Ishikawa (cell line): ENCODE measurements around the gene MRPL45.

ENCODE experiments used
- CEBPB ChIP-seq: IDR thresholded peaks from 2 replicates; pipeline ENCODE4 v1.6.1; 2012
- EGR1 ChIP-seq: IDR thresholded peaks from 2 replicates; pipeline ENCODE4 v1.6.1; 2012
- EP300 ChIP-seq: IDR thresholded peaks from 2 replicates; pipeline ENCODE4 v1.6.1; 2012; ENCODE audit warnings: borderline replicate concordance
- FOXM1 ChIP-seq: IDR thresholded peaks from 2 replicates; pipeline ENCODE4 v1.6.1; 2012; ENCODE audit warnings: low read depth, borderline replicate concordance
- RAD21 ChIP-seq: IDR thresholded peaks from 2 replicates; pipeline ENCODE4 v1.6.1; 2012; ENCODE audit warnings: low read depth
- TAF1 ChIP-seq: IDR thresholded peaks from 2 replicates; pipeline ENCODE4 v1.6.1; 2012; ENCODE audit warnings: low read depth, mild to moderate bottlenecking
- TCF12 ChIP-seq: IDR thresholded peaks from 2 replicates; pipeline ENCODE4 v1.6.1; 2012; ENCODE audit warnings: low read depth
- TEAD4 ChIP-seq: IDR thresholded peaks from 2 replicates; pipeline ENCODE4 v1.6.1; 2012
- YY1 ChIP-seq: IDR thresholded peaks from 2 replicates; pipeline ENCODE4 v1.6.1; 2012; ENCODE audit warnings: low read depth
- ZBTB7A ChIP-seq: IDR thresholded peaks from 2 replicates; pipeline ENCODE4 v1.6.1; 2012; ENCODE audit warnings: low read depth
- TF ChIP-seq, protein P1 (sequence below): IDR thresholded peaks from 2 replicates; pipeline ENCODE4 v1.6.1; 2012; ENCODE audit warnings: low read depth, mild to moderate bottlenecking
- TF ChIP-seq, protein P2 (sequence below): IDR thresholded peaks from 2 replicates; pipeline ENCODE4 v1.6.1; 2012

DNA sequence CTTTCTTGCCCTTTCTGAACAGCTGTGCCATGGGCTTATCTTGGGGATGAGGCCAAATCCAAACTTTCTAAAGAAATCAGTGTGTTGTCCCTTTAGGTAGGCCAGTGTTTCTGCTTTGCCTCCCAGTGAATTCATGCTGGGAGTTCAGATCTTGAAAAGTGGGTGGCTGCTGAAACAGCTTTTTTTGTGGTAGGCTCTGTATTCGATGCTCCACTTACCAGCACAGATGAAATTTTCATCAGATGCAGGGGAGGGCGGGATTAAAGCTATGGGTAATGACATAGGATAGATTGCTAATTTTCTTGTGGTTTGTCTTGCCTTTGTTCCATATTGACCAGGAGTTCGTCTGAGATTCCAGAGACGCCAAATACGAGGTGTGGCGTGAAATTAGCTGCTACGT lies 57.5 kb downstream of the MRPL45 start:
- TF ChIP-seq, protein P1, sequence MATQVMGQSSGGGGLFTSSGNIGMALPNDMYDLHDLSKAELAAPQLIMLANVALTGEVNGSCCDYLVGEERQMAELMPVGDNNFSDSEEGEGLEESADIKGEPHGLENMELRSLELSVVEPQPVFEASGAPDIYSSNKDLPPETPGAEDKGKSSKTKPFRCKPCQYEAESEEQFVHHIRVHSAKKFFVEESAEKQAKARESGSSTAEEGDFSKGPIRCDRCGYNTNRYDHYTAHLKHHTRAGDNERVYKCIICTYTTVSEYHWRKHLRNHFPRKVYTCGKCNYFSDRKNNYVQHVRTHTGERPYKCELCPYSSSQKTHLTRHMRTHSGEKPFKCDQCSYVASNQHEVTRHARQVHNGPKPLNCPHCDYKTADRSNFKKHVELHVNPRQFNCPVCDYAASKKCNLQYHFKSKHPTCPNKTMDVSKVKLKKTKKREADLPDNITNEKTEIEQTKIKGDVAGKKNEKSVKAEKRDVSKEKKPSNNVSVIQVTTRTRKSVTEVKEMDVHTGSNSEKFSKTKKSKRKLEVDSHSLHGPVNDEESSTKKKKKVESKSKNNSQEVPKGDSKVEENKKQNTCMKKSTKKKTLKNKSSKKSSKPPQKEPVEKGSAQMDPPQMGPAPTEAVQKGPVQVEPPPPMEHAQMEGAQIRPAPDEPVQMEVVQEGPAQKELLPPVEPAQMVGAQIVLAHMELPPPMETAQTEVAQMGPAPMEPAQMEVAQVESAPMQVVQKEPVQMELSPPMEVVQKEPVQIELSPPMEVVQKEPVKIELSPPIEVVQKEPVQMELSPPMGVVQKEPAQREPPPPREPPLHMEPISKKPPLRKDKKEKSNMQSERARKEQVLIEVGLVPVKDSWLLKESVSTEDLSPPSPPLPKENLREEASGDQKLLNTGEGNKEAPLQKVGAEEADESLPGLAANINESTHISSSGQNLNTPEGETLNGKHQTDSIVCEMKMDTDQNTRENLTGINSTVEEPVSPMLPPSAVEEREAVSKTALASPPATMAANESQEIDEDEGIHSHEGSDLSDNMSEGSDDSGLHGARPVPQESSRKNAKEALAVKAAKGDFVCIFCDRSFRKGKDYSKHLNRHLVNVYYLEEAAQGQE = no peak
- no peak for TF ChIP-seq ZBTB7A
- TF ChIP-seq, protein P2, sequence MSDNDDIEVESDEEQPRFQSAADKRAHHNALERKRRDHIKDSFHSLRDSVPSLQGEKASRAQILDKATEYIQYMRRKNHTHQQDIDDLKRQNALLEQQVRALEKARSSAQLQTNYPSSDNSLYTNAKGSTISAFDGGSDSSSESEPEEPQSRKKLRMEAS = no peak
- no peak for TF ChIP-seq TEAD4
- no peak for TF ChIP-seq YY1
- no peak for TF ChIP-seq EP300
- TF ChIP-seq TAF1 = no peak
- TF ChIP-seq CEBPB = no peak
- TF ChIP-seq FOXM1 = no peak
- no peak for TF ChIP-seq TCF12
- no peak for TF ChIP-seq EGR1
- no peak for TF ChIP-seq RAD21
